ENCODE measurements around the gene CEP76.

CEP76 gene

GRCh38 chr18:12748671-12749070, 46.1 kb upstream of the CEP76 start:
- DNase-seq (ENCODE audit: low spot score), result no peak
- in situ Hi-C loops (cut with MboI; ENCODE audit: low sequenced_read_pairs, unreplicated experiment), result no loop called here
- TF ChIP-seq CTCF (IDR thresholded peaks at IDR 0.05; ENCODE audit: borderline replicate concordance, control extremely low read depth, extremely low read depth, insufficient read depth, missing control alignments), result no peak

DNA sequence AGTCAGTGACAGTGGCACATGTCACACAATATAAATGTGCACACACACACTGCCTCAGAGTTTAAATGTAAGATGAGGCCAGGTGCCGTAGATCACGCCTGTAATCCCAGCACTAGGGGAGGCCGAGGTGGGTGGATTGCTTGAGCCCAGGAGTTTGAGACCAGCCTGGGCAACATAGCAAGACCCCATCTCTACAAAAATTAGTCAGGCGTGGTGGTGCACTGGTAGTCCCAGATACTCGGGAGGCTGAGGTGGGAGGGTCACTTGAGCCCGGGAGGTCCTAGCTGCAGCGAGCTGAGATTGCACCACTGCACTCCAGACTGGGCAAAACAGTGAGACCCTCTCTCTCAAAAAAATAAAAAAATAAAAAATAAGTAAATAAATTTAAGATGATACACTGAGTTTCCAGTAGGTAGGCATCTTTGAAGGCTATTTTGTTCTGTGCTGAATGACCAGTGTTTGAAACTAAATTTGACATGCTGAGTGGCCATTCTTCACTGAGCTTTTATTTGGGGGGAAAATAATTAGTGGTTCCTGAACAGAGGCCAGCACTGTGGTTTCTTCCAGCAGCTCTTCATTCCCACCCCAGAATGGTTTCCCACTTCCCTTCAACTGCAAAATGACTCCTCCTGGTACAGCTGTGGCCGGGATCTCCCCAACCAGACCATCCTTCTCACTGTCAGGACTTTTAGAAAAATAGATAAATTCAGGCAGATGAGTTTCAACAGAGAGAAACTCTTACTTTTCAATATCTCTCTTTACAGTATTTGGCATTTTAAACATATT, 45.2 kb upstream of the CEP76 start:
- no peak for DNase-seq (ENCODE audit: low spot score)
- no peak for TF ChIP-seq CTCF (IDR thresholded peaks at IDR 0.05; ENCODE audit: borderline replicate concordance, control extremely low read depth, extremely low read depth, insufficient read depth, missing control alignments)
- in situ Hi-C loops (cut with MboI; ENCODE audit: low sequenced_read_pairs, unreplicated experiment), result no loop called here

- no peak for DNase-seq (ENCODE audit: low spot score)
- no peak for TF ChIP-seq CTCF (IDR thresholded peaks at IDR 0.05; ENCODE audit: borderline replicate concordance, control extremely low read depth, extremely low read depth, insufficient read depth, missing control alignments)
- in situ Hi-C loops (cut with MboI; ENCODE audit: low sequenced_read_pairs, unreplicated experiment), result no loop called here
Observed at GRCh38 chr18:12745095-12745795, 42.7 kb upstream of the CEP76 start.

DNA sequence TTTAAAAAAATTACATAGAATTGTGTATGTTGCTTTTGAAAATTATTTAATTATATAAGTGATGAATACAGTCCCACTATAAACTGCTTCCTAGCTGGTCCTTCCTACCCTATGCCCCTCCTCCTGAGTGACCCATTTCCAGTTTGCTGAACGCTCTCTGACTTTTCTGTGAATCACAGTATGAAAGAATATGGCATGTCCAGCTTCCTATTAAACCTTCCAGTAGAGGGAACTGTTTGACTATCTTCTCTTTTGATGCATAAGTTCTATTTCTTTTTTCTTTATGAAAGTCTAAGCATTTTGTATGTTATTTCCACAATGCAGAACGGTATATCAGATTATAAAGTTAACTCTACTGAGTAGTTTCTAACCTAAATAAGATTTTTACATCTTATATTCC, 41.6 kb upstream of the CEP76 start:
- in situ Hi-C loops (cut with MboI; ENCODE audit: low sequenced_read_pairs, unreplicated experiment), result no loop called here
- DNase-seq (ENCODE audit: low spot score), result peak; percentile 74

GRCh38 chr18:12742453-12742852, 39.9 kb upstream of the CEP76 start:
- DNase-seq (ENCODE audit: low spot score), result no peak
- in situ Hi-C loops (cut with MboI; ENCODE audit: low sequenced_read_pairs, unreplicated experiment), result no loop called here
- no peak for TF ChIP-seq CTCF (IDR thresholded peaks at IDR 0.05; ENCODE audit: borderline replicate concordance, control extremely low read depth, extremely low read depth, insufficient read depth, missing control alignments)

More for the DNA sequence above, 41.6 kb upstream of the CEP76 start:
- TF ChIP-seq CTCF (IDR thresholded peaks at IDR 0.05; ENCODE audit: borderline replicate concordance, control extremely low read depth, extremely low read depth, insufficient read depth, missing control alignments), result peak; percentile 50

GRCh38 chr18:12741351-12741750, 38.8 kb upstream of the CEP76 start:
- DNase-seq (ENCODE audit: low spot score), result no peak
- TF ChIP-seq CTCF (IDR thresholded peaks at IDR 0.05; ENCODE audit: borderline replicate concordance, control extremely low read depth, extremely low read depth, insufficient read depth, missing control alignments), result no peak
- in situ Hi-C loops (cut with MboI; ENCODE audit: low sequenced_read_pairs, unreplicated experiment), result no loop called here
